GM10248 (cell line): ENCODE data around the gene CNOT1.
"Not testable (repeated sequence)": the region's sequence is repeated elsewhere in the genome, so short reads cannot be mapped to it uniquely, and the experiment has no call there.

Source experiments
- CTCF ChIA-PET: fragments of 300-600 bp; sonication (Branson Sonifier 250); formaldehyde crosslinking; extraction: SDS; loops from one replicate; lab custom pipeline; 2021; ENCODE audit warnings: antibody characterized with exemption; lab: Yijun Ruan, JAX
- POLR2A ChIA-PET: fragments of 350-650 bp; sonication (Branson Sonifier 250); formaldehyde crosslinking; extraction: SDS; loops from one replicate; lab custom pipeline; 2020; ENCODE audit warnings: antibody characterized with exemption; lab: Yijun Ruan, JAX
- DNase-seq: peaks from one replicate; pipeline ENCODE4 v3.0.0; 2012; ENCODE audit errors: extremely low spot score
- CTCF ChIP-seq: IDR thresholded peaks from 2 replicates; pipeline ENCODE4 v1.5.1; 2012; ENCODE audit warnings: mild to moderate bottlenecking, low read depth; ENCODE audit errors: extremely low read depth, missing control alignments, control extremely low read depth

The CNOT1 gene

GRCh38 chr16:58661199-58661830 lies 31.7 kb upstream of the CNOT1 start:
- peak; percentile 70 for TF ChIP-seq CTCF
- POLR2A ChIA-PET: no interaction called here
- DNase-seq: peak; percentile 75
- CTCF ChIA-PET: interaction anchor here (0.6 to 3.8 kb wide), 22 partner anchors 9 to 325 kb away, joined by 3 to 44 read pairs (median 4); partner anchors contain the start of gene SLC38A7

DNA sequence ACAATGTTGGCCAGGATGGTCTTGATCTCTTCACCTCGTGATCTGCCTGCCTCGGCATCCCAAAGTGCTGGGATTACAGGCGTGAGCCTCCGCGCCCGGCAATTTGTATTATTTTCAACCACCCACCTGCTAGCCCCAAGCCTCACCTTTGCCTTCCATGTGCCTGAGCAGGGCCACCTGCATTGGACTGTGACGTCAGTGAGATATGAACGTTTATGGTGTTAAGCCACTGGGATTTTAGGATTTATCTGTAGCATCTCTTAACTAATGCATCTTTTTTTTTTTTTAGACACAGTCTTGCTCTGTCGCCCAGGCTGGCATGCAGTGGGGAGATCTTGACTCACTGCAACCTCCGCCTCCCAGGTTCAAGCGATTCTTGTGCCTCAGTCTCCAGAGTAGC lies 30.3 kb upstream of the CNOT1 start:
- DNase-seq, POLR2A ChIA-PET: not testable (repeated sequence)
- CTCF ChIA-PET: interaction anchor here (1.3 to 3.8 kb wide), 4 partner anchors 11 to 323 kb away, joined by 3 to 44 read pairs (median 18); no protein-coding TSS in a partner anchor

- ChIA-PET CTCF (interaction anchor here (1.0 to 3.8 kb wide), 6 partner anchors 12 to 1083 kb away, joined by 3 to 18 read pairs (median 3); no protein-coding TSS in a partner anchor), POLR2A (interaction anchor here (0.6 kb wide), 1 partner anchor 392 kb away, joined by 4 read pairs; no protein-coding TSS in a partner anchor)
- no peak for TF ChIP-seq CTCF
- DNase-seq: no peak
These were observed 29.2 kb upstream of the CNOT1 start for GRCh38 chr16:58658796-58659211.

- TF ChIP-seq CTCF: no peak
- CTCF ChIA-PET: interaction anchor here (1.6 kb wide), 1 partner anchor 1081 kb away, joined by 3 read pairs; no protein-coding TSS in a partner anchor
- no peak for DNase-seq
- POLR2A ChIA-PET: no interaction called here
These were observed 27.3 kb upstream of the CNOT1 start for GRCh38 chr16:58656899-58657298.

GRCh38 chr16:58655215-58655596 lies 25.6 kb upstream of the CNOT1 start:
- POLR2A ChIA-PET: no interaction called here
- CTCF ChIA-PET: no interaction called here
- no peak for DNase-seq
- no peak for TF ChIP-seq CTCF

DNA sequence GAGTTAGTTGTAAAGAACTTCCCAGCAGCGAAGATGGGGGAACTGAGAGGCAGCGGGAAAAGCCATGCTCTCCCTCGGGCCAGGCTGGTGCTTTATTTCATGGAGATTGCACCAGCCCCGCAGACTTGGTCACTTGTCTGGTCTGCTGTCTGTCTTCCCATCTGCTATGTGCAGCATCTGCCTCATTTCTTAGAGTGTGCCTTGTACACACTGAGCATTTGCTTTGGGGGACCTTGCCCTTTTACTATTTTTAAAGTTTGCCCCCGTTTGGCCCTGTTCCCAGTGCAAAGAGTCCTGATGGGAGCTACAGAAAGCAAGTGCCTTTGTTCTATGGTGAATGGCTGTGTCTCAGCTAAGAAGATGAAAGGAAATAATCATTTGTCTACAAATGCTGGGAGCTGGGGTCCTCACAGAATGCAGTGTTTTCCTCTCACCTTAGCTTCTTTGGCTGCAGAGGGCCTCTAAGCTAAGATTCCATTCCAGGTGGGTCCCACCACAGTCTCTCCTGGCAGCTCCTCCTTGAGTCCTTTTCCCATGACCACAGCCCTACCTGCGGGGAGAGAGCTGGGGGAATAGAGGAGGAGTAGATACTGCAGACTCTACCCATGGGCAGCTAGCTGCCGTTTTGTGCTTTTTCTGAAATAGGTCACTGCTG lies 25.1 kb upstream of the CNOT1 start:
- no peak for TF ChIP-seq CTCF
- ChIA-PET POLR2A (no interaction called here), CTCF (no interaction called here)
- no peak for DNase-seq

DNA sequence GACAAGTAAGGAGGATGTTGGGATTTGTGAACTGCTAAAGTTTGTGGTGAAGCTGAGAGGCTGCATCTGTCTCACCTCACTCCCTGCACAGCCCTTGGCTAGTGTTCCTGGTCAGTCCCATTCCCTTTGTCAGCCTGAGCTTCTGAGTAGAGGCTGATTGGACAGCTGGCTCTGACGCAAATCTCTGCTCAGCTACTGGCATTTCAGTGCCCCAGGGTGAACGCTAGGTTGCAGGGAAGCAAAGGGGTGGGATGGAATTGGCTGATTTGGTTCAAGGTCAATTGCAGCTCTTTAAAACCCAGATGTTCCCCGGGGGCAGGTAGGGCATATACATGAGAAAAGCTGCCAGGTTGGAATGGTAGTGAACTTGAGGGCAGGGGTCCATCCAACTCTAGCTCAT lies 23.1 kb upstream of the CNOT1 start:
- POLR2A ChIA-PET: no interaction called here
- CTCF ChIA-PET: interaction anchor here (0.8 to 2.6 kb wide), 10 partner anchors 9 to 316 kb away, joined by 3 to 17 read pairs (median 3); partner anchors contain the start of genes SETD6 and SLC38A7
- TF ChIP-seq CTCF: no peak
- DNase-seq: no peak
